Activated CD8-positive, alpha-beta memory T cell treated with anti-CD3 and anti-CD28 coated beads, Interleukin-2, amount 50 U/mL, for 1 hour (primary cell): ENCODE measurements around the gene ANO10.
A peak's percentile ranks its signal among the peaks of the same experiment; 100 is the strongest.
"Not testable (repeated sequence)": the region's sequence is repeated elsewhere in the genome, so short reads cannot be mapped to it uniquely, and the experiment has no call there.

Experiments
- DNase-seq: peaks from one replicate; pipeline ENCODE4 v3.0.0-alpha.2; 2020; ENCODE audit errors: extremely low read depth

The ANO10 gene

DNA sequence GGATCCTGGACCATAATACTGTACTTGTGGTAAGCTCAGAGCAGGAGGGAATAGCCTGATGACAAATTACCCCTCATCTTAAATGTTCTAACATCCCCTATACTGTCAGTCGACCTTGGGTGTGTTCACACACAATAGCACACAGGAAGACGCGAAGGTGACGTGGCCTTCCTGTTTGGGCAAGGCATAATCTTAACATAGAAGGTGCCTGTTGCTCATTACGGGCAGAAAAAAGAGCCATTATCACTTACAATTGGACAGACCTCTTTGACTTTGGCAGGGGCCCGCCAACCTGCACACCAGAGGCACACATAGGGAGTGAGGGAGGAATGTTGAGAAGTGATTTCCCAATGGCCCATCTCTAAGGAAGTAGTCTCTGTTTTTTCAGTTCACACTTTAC is 144.2 kb downstream of the ANO10 start:
- DNase-seq: peak; percentile 75

DNA sequence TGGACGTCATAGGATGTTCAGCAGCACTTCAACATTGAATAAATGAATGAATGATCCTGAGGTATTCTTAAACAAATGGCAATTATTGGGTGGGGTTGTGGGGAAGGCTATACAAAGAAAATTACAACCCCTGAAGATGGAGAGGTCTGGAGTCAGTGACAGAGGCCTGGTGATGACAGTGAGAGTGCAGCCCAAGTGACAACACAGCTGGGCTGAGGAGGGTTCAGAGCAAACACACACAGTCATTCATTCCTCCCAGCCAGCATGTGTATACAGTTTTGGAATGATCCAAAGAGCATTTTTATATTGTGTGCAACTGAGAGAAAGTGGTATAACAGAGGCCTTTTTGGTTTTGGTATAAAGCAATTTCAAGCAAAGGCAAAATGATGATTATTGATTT is 148.1 kb downstream of the ANO10 start:
- no peak for DNase-seq

DNA sequence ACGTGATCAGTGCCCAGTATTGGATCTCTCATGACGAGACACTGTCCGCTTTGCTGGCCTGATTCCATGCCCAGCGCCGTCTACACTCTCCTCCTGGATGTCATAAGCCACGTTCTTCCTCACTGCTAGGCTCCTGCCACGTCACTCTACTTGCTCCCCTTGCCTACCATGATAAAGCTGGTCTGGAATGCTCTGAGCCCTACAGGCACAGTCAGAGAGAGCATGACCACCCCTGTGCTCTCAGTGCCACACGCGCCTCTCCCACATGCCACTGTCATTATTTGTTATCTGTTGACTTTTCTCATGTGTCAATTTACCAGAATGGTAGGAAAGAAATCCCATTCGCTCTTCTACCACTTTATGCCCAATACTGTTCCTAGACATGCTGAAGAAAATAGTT is 148.6 kb downstream of the ANO10 start:
- DNase-seq: no peak

DNA sequence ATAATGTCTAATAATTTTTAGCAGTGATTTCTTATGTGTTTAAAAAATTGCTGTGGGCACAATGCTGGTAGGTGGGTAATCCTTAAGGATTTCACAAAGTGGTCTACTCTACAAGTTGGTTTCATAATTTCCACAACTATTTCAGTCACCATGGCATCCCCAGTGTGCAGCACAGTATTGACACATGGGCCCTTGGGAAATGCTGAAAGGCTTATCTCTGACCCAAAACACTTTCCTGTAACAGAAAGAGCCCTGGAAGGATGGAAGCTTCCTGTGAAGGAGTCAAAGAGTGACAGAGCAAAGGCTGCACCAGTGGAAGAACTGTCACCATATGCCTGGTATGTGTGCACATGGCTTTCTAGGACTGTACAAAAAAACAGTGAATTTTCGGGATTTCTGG is 153.7 kb downstream of the ANO10 start:
- no peak for DNase-seq

DNA sequence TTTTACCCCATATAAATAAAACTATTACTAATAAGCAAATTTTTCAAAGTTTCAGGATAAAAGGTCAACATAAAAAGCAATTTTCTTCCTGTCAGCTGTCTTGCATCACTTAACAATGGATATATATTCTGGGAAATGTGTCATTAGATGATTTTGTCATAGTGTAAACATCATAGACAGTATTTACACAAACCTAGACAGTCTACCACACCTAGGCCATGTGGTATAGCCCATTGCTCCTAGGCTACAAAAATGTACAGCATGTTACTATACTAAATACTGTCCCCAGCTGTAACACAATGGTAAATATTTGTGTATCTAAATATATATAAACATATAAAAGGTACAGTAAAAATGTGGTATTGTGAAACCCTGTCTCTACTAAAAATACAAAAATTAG is 156.7 kb downstream of the ANO10 start:
- DNase-seq: no peak

DNA sequence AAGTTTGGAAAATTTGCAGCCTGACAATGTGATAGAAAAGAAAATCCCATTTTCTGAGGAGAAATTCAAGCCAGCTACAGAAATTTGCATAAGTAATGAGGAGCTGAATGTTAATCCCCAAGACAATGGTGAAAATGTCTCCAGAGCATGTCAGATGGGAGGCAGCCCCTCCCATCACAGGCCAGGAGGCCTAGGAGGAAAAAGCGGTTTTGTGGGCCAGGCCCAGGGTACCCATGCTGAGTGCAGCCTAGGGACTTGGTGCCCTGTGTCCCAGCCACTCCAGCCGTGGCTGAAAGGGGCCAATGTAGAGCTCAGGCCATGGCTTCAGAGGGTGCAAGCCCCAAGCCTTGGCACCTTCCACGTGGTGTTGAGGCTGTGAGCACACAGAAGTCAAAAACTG is 159.2 kb downstream of the ANO10 start:
- DNase-seq: not testable (repeated sequence)

DNA sequence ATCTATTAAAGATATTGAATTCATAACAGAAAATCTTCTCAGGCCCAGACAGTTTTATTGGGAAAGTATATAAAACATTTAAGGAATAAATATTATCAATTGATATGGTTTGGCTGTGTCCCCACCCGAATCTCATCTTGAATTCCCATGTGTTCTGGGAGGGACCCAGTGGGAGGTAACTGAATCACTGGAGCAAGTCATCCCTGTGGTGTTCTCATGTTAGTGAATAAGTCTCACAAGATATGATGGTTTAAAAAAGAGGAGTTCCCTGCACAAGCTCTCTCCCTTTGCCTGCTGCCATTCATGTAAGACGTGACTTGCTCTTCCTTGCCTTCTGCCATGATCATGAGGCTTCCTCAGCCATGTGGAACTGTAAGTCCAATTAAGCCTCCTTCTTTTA is 160.5 kb downstream of the ANO10 start:
- DNase-seq: no peak

DNA sequence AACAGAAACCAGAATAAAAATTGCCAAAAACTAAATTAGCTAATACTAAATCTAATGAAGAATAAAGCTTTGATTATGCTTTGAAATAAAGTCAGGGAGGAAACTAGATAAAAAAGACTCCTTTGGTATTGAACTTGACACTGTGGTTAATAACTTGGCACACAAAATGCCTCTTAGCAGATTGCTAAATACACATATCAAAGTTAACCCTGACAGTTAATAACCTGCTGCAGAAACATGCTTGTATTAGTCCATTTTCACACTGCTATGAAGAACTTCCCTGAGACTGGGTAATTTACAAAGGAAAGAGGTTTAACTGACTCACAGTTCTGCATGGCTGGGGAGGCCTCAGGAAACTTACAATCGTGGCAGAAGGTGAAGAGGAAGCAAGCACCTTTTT is 164.8 kb downstream of the ANO10 start:
- DNase-seq: not testable (repeated sequence)

DNA sequence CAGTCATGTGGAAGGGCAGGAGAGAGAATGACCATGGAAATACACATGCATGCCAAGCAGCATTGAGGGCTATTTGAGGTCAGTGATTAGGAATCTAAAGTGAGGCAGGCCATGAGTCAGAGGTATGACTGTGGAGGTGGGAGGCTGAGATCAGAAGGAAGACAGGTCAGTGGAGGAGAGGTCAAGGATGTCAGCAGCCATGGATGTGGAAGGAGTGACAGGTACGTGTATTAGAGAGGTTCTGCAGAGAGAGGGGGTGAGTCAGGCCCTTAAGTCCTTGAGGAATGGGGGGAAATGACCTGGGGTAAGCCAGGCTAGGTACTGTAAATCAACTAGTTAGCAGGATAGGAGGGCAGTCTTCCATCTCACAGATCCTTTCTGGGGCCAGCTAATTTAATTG is 166.6 kb downstream of the ANO10 start:
- DNase-seq: no peak

DNA sequence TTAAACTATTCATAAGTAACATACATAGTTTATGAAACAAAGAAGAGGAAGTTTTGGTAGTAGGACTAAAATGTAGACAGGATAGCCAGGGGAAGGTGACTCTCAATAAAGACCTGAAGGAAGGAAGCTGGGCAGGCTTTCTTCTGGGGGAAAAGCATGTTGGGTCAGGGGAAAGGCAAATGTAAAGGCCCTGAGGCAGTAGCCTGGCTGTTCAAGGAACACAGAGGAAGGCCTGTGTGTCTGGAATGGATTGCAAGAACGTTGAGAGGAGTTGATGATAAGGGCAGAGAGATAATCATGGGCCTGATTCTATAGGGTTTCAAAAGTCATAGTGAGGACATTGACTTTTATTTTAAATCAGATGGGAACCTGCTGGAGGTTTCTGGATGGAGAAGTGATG is 167.8 kb downstream of the ANO10 start:
- DNase-seq: no peak

DNA sequence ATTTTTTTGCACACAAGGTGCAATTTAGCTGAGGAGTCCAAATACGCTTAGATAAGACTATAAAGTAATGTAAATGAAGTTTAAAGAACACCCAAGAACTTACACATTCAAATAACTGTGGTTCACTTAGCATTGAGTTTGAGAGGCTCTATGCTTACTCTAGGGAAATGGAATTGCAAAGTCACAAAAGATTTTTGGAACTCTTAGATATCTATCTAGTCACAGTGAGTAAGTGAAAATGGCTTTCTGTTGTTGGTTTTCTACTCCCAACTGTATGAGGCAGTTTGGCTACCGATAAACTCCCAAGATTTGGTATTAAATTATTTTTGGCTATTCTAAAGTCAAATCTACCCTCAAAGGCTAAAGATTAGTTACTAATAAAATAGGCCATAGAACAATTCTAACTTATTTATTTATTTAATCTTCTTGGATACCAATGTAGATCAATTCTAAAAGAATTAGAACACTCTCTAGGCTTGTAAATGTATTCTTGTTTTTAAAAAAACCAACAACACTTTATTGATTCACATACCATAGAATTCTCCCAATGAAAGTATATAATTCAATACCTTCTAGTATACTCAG is 170.0 kb downstream of the ANO10 start:
- no peak for DNase-seq

DNA sequence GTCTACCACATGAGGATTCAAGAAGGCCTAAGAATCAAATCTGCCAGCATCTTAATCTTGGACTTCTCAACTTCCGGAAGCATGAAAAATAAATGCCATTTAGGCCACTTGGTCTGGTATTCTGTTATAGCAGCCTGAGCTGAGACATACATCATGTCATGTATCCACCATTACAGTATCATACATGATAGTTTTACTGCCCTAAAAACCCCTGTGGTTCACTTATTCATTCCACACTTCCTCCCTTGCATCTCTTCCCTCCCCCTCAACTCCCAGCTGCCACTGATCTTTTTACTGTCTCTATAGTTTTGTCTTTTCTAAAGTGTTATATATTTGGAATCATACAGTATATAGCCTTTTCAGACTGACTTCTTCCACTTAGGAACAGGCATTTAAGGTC is 173.7 kb downstream of the ANO10 start:
- DNase-seq: no peak

DNA sequence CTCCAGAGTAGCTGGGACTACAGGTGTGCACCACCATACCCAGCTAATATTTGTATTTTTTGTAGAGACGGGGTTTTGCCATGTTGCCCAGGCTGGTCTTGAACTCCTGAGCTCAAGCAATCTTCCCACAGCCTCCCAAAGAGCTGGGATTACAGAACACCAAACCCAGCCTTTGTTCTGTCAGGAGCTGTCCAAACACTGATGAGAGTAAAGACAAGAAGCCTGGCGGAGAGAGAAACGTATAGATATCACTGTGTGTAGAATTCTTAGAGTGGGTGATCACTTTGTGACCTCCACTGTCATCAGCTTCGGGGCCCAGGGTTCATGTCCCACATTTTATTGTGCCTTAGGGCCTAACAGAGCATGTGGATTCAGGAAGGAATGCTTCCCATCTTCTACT is 176.0 kb downstream of the ANO10 start:
- DNase-seq: no peak

DNA sequence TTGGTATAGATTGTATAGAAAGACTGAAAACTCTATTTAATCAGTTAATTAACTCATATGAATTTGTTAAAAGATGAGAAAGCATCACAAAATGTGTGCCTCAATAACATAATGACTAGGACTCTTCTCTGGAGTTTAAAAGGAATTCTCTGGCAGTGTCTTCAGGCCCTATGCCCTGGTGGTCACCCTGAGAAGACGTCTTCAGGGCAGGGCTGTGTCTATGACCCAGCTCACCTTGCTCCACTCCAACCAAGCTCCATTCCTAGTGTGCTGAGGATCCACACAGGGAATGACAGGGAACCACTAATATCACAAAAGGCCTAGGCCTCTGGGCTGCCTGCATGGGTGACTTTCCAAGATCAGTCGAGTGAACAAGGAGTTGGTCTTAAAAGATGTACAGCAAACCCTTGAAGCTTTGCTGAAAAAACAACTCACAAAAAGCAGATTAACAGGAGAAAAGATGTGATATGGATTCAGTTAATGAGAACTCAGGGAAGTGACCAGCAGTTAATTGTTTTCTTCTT is 178.9 kb downstream of the ANO10 start:
- no peak for DNase-seq

DNA sequence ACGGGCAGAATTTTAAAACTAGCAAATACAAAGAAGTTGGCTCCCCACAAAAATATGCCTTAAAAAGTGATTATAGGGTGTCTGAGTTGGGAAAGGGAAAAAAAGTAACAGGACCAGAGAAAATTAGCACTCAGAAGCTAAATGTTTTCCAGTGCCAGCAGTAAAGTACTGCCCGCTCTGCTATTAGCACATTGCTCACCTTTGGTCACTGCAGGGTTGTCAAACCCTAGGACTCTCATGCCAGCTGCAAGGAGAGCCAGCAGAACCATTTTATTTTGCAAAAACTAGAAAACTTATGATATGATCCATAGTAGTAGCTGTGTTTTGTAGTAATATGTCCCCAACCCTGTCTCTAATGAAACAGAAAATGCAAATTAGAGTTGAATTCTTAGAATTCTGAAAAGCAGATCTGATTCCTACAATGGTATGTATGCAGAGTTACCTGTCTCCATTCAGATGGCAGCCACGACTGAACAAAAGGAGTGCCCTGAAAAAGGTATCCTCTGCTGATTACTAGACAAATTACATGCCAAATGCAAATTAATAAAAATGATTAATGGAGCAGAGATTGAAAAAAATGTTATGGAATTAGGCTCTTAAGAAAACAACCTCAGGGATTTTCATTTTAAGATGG is 185.2 kb downstream of the ANO10 start:
- no peak for DNase-seq

DNA sequence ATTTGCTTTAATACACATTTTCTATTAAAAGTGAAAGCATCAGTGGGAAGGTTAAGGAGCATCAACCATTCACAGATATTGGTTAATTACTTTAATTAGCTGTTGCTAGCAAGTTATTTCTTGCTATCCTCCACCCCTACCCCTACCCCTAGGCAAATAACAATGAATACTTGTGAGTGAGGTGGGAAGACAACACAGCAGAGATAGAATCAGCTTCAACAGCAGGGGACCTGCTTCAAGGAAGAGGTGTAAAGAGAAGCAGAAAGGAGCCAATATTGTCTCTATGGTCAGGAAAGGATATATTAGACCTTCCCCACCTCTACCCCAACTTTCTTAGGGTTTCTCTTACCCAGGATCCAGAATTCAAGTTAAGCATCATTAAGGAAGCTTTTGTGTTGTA is 186.1 kb downstream of the ANO10 start:
- DNase-seq: no peak

DNA sequence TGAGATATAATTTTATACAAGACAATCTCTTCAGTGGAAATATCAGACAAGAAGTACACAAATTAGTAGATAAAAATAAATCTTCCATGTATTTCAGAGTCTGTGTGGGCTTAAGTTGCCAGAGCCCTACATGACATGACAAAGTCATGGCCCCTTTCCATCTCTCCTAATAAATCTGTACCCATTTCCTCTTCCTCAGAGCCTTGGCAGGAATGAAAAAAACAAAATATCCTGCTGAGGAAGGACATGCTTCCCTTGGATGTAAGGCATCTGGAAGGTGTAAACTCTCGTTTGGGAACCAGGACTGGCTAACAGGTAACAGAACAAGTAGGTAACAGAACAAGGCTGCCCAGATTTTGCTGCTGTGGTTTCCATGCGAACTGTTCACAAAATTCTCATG is 187.4 kb downstream of the ANO10 start:
- no peak for DNase-seq

DNA sequence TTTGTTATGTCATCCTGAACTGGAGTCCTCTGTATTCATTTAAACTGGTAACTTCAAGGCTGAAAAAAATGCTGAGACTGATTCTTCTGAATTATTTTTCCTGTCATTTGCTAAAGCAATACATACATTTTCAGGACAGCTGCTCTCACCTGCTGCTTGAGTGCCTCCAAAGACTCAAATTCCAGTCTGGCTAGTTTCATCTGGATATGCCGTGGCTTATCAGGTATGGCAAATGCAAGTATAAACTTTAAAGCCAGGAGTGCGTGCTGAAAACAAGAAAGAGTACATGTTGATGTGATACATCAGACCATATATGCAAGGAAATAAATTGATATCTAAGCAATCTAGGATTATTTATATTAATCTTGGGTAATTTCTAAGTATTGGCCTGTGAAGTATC is 189.3 kb downstream of the ANO10 start:
- DNase-seq: no peak

DNA sequence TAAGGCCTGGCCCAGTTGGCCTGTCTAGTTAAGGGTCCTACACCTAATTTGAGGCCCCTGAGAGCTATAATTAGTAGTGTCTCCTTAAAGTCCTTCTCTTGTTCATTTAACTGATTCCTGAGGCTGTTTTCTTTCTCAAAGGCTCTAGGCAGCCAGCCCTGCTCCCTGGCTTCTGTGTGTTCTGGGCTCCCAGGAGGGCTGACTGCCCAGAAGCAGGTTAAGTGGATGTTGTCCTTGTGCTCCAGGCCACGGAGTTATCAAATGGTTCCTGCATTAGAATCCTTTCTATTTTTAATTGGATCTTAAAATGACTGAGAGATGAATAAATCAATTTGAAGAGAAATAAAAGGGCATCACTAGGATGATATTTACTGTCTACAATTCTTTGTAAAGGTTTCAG is 195.4 kb downstream of the ANO10 start:
- DNase-seq: no peak

DNA sequence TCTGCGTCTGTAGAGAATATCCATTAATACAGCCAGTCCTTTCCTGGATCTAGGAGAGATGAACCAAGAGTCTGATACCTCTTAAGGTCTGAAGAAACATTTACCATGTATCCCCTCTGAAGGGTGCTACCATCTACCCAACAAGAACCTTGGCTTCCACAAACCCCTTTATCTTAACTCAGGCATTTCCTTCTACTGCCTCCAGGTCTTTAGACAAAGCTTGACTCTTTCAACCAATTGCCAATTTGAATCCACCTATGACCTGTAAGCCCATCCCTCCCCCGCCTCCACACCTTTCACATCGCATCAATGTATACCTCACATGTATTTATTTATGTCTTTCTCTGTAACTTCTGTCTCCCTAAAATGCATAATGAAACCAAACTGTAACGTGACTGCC is 196.0 kb downstream of the ANO10 start:
- DNase-seq: no peak

DNA sequence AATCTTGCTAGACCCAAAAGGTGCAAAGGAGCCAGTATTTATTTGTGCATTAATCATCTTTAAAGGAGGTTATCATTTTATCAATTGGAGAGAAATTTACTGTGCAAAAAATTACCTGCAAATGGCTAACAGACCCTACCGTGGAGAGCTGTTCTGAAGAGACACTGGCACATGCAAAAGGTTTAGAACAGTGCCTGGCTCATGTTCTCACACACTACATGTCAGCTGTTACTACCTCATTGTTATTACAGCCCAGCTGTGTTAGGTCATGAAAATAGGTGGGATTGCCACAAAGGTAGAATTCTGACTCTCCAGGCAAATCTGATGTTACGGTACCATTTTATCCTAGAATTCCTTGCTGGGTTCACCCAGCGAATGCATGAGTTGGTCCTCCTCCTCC is 198.2 kb downstream of the ANO10 start:
- DNase-seq: no peak

DNA sequence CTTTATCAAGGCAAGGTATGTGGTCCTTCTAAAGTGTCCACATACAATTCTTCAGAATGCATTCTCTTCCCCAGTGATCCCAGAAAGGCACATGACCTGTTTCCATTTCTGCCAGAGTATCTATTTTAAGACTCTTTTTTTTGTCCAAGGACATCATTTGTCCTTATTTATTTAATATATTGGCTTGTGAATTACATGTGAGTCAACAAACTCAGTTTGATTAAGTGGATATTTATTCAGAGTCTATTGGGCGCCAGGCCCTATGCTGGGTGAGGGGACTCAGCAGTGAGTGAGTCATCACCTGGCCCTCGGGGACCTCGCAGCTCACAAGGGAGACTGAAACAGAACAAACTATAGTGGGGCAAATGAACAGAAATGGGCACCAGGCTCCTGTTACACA is 198.7 kb downstream of the ANO10 start:
- no peak for DNase-seq

DNA sequence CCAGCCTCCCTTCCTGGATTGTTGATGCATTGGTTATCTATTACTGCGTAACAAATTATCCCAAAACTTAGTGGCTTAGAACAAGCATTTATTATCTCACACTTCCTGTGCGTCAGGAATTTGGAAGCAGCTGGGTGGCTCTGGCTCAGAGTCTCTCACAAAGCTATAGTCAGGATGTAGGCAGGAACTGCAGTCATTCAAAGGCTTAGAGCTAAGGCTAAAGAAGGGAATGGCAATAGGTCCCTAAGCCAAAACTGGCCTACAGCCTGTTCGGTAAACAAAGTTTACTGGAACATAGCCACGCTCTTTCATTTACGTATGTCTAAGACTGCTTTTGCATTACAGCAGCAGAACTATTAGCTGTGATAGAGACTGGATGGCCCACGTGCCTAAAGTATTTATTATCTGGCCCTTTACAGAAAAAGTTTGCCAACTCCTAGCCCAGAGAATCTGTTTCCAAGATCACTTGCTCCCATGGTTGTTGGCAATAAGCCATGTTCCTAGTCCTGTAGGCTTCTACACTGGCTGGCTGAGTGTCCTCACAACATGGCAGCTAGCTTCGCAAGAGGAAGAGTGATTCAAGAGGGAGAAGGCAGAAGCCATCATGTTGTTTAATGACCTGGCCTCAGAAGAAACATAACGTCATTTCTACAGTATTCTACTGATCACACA is 203.1 kb downstream of the ANO10 start:
- DNase-seq: no peak
